ENCODE data around the gene TNXB. TPM values are rescaled to one million over a fixed set of nuclear protein-coding genes. Genes with fewer than 3 reads are reported as not detected.

Gene TNXB
- total RNA-seq (ENCODE audit: unreplicated experiment): 6.0 TPM
- long read RNA-seq: 0 reads

GRCh38 chr6:32109114-32109764 is at the start of gene TNXB:
TSS of gene TNXB (minus strand) at chr6:32109338. CDS start at chr6:32098198, 11,140 bp downstream.
- no peaks in the 10 kb centered on the region for H3K36me3 Mint-ChIP-seq (ENCODE audit: unreplicated experiment)
- H3K9me3 Mint-ChIP-seq (ENCODE audit: unreplicated experiment): peaks cover 4% of the 10 kb centered on the region
- H3K27me3 Mint-ChIP-seq (ENCODE audit: unreplicated experiment): peaks cover 11% of the 10 kb centered on the region
- H3K4me1 Mint-ChIP-seq (ENCODE audit: low read depth, unreplicated experiment): peaks cover 10% of the 10 kb centered on the region
- no peak for TF ChIP-seq CTCF (IDR thresholded peaks at IDR 0.05; ENCODE audit: partially characterized antibody, unreplicated experiment)
- H3K27ac Mint-ChIP-seq (ENCODE audit: unreplicated experiment): no peak within 1 kb of the TSS
- no peak for DNase-seq
- no peak within 1 kb of the TSS for H3K4me3 Mint-ChIP-seq (ENCODE audit: unreplicated experiment)

- H3K27me3 Mint-ChIP-seq (ENCODE audit: unreplicated experiment): peaks cover 9% of the 10 kb centered on the region
- DNase-seq: no peak
- no peak overlapping the region for H3K4me3 Mint-ChIP-seq (ENCODE audit: unreplicated experiment)
- peaks cover 7% of the 10 kb centered on the region for H3K4me1 Mint-ChIP-seq (ENCODE audit: low read depth, unreplicated experiment)
- H3K36me3 Mint-ChIP-seq (ENCODE audit: unreplicated experiment): no peaks in the 10 kb centered on the region
- no peak overlapping the region for H3K27ac Mint-ChIP-seq (ENCODE audit: unreplicated experiment)
- no peak for TF ChIP-seq CTCF (IDR thresholded peaks at IDR 0.05; ENCODE audit: partially characterized antibody, unreplicated experiment)
- H3K9me3 Mint-ChIP-seq (ENCODE audit: unreplicated experiment): peaks cover 8% of the 10 kb centered on the region
Observed at GRCh38 chr6:32158052-32158451, 48.9 kb upstream of the TNXB start.

- Mint-ChIP-seq H3K4me1 (ENCODE audit: low read depth, unreplicated experiment) (peaks cover 18% of the 10 kb centered on the region), H3K4me3 (ENCODE audit: unreplicated experiment) (no peak overlapping the region), H3K27me3 (ENCODE audit: unreplicated experiment) (peaks cover 2% of the 10 kb centered on the region), H3K27ac (ENCODE audit: unreplicated experiment) (no peak overlapping the region), H3K36me3 (ENCODE audit: unreplicated experiment) (no peaks in the 10 kb centered on the region), H3K9me3 (ENCODE audit: unreplicated experiment) (peaks cover 4% of the 10 kb centered on the region)
- TF ChIP-seq CTCF (IDR thresholded peaks at IDR 0.05; ENCODE audit: partially characterized antibody, unreplicated experiment): no peak
- DNase-seq: no peak
Observed at GRCh38 chr6:32156891-32157290, 47.8 kb upstream of the TNXB start.

GRCh38 chr6:32154514-32155161 is 45.5 kb upstream of the TNXB start:
- DNase-seq: peak; percentile 69
- H3K4me1 Mint-ChIP-seq (ENCODE audit: low read depth, unreplicated experiment): peaks cover 29% of the 10 kb centered on the region
- H3K4me3 Mint-ChIP-seq (ENCODE audit: unreplicated experiment): peak overlapping the region; percentile 100
- peak overlapping the region; percentile 95 for H3K27ac Mint-ChIP-seq (ENCODE audit: unreplicated experiment)
- no peaks in the 10 kb centered on the region for H3K36me3 Mint-ChIP-seq (ENCODE audit: unreplicated experiment)
- H3K9me3 Mint-ChIP-seq (ENCODE audit: unreplicated experiment): peaks cover 11% of the 10 kb centered on the region
- TF ChIP-seq CTCF (IDR thresholded peaks at IDR 0.05; ENCODE audit: partially characterized antibody, unreplicated experiment): peak; percentile 29
- peaks cover 14% of the 10 kb centered on the region for H3K27me3 Mint-ChIP-seq (ENCODE audit: unreplicated experiment)
